Activated T-helper 2 cell treated with anti-CD3 and anti-CD28 coated beads, Interferon-gamma antibody, Interleukin-2, Interleukin-4, amounts not matched to agents 10 μg/mL and 5 μg/mL and 100 μg/mL, durations not matched to agents 14 hours and 24 hours and 36 hours (primary cell): Measurements from ENCODE around the gene CSNK2A3. TPM values are rescaled to one million over a fixed set of nuclear protein-coding genes. Genes with fewer than 3 reads are reported as not detected.
"Not testable (repeated sequence)": the region's sequence is repeated elsewhere in the genome, so short reads cannot be mapped to it uniquely, and the experiment has no call there.

ENCODE experiments used
- DNase-seq: peaks from one replicate; pipeline ENCODE4 v3.0.0; 2021; ENCODE audit warnings: low spot score
- H3K27ac Mint-ChIP-seq: one replicate; pipeline ENCODE4 v1.8.0; 2021; ENCODE audit warnings: mixed read lengths
- H3K27me3 Mint-ChIP-seq: one replicate; pipeline ENCODE4 v1.8.0; 2021; ENCODE audit warnings: low read depth, mixed read lengths
- H3K36me3 Mint-ChIP-seq: one replicate; pipeline ENCODE4 v1.8.0; 2021; ENCODE audit warnings: low read depth, mixed read lengths
- H3K4me1 Mint-ChIP-seq: one replicate; pipeline ENCODE4 v1.8.0; 2021; ENCODE audit warnings: low read depth, mixed read lengths
- H3K4me3 Mint-ChIP-seq: one replicate; pipeline ENCODE4 v1.8.0; 2021; ENCODE audit warnings: low read depth, mild to moderate bottlenecking, moderate library complexity, mixed read lengths
- H3K9me3 Mint-ChIP-seq: one replicate; pipeline ENCODE4 v1.8.0; 2021; ENCODE audit warnings: mixed read lengths
- intact Hi-C: fragments of 100-400 bp; cut with micrococcal nuclease; formaldehyde crosslinking; loops from one replicate; pipeline ENCODE4 v1.15.1; 2023
- total RNA-seq: library from RNA; stranded (reverse); gene quantifications from 2 replicates; pipeline ENCODE4 v1.2.3, GENCODE V29; 2022

The CSNK2A3 gene
- total RNA-seq = 1.2 and 1.7 TPM in 2 replicates

GRCh38 chr11:11352878-11353277, at the start of gene CSNK2A3:
CSNK2A3 (minus strand) TSS chr11:11353250; CDS start chr11:11353119, 131 bp downstream.
- H3K36me3 Mint-ChIP-seq, intact Hi-C loops, H3K9me3 Mint-ChIP-seq, H3K27ac Mint-ChIP-seq, H3K4me1 Mint-ChIP-seq, DNase-seq, H3K4me3 Mint-ChIP-seq, H3K27me3 Mint-ChIP-seq: not testable (repeated sequence)

DNA sequence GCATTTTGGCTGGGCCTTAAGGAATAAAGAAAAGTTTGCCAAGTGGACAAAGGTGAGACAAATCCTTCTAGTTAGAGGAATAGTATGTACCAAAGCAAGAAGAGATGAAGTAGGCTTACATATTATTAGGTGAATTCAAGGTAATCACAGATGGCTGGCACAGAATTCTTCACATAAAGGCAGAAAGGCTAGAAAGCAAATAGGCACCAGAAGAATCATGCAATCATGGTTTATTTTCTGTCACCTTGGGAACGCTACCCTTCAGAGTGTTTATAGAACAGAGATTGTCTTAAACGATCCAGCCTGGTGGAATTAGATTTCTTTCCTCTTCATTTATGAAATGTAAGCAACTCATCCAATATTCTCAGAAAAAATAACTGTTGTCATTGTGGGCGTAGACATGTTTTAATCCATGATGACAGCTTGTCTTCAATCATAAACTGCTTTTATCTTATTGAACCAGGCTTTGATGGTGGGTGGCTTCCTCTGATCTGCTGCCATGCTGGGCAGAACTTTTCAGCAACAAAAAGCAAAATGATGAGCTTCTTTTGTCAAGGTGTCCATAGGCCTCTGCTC, 49.0 kb upstream of the CSNK2A3 start:
- DNase-seq = no peak
- H3K4me3 Mint-ChIP-seq = no peak overlapping the region
- no peak overlapping the region for H3K27ac Mint-ChIP-seq
- no peaks in the 10 kb centered on the region for H3K36me3 Mint-ChIP-seq
- no peaks in the 10 kb centered on the region for H3K9me3 Mint-ChIP-seq
- H3K27me3 Mint-ChIP-seq = no peaks in the 10 kb centered on the region
- intact Hi-C loops = no loop called here
- H3K4me1 Mint-ChIP-seq = no peaks in the 10 kb centered on the region

- intact Hi-C loops = no loop called here
- DNase-seq = no peak
- no peak overlapping the region for H3K27ac Mint-ChIP-seq
- H3K4me3 Mint-ChIP-seq = no peak overlapping the region
- H3K36me3 Mint-ChIP-seq = no peaks in the 10 kb centered on the region
- H3K9me3 Mint-ChIP-seq = no peaks in the 10 kb centered on the region
- no peaks in the 10 kb centered on the region for H3K27me3 Mint-ChIP-seq
- H3K4me1 Mint-ChIP-seq = no peaks in the 10 kb centered on the region
Observed at GRCh38 chr11:11400635-11401232, 47.7 kb upstream of the CSNK2A3 start.

DNA sequence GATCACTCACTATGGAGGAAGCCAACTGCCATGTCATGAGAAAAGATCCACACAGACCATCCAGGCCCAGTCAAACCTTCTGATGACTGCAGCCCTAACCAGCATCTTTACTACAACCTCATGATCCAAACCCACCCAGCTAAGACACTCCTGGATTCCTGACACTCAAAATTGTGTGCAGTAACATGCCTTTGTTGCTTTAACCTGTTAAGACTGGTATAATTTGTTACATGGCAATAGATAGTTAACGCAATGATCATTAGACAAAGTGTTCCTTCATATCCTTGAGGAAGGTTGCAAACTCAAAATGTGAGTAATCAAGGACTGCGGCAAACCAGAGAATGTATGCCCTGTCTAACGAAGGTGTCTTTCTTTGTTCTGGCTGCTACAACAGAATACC, 47.1 kb upstream of the CSNK2A3 start:
- no peaks in the 10 kb centered on the region for H3K4me1 Mint-ChIP-seq
- no peaks in the 10 kb centered on the region for H3K36me3 Mint-ChIP-seq
- intact Hi-C loops = no loop called here
- no peak overlapping the region for H3K4me3 Mint-ChIP-seq
- no peak for DNase-seq
- no peak overlapping the region for H3K27ac Mint-ChIP-seq
- no peaks in the 10 kb centered on the region for H3K9me3 Mint-ChIP-seq
- no peaks in the 10 kb centered on the region for H3K27me3 Mint-ChIP-seq

DNA sequence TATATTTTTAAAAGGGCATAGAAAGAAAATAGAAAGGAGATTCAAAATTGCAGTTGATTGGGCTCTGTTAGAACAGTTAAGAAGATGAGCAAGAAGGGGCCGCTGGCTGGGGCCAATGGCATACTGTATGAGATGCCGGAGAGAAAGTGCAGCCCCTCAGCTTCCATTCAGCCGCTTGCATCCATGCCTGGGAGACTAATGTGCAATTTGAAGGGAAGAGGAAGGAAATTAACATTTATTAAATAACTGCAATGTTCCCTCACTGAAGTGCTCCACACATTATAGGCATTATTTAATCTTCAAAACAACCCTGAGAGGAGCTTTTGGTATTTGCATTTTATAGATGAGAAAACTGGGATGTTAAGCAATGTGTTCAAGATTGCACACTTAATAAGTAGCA, 44.7 kb upstream of the CSNK2A3 start:
- no peak for DNase-seq
- H3K4me3 Mint-ChIP-seq = no peak overlapping the region
- H3K36me3 Mint-ChIP-seq = no peaks in the 10 kb centered on the region
- no peak overlapping the region for H3K27ac Mint-ChIP-seq
- H3K9me3 Mint-ChIP-seq = no peaks in the 10 kb centered on the region
- intact Hi-C loops = no loop called here
- no peaks in the 10 kb centered on the region for H3K4me1 Mint-ChIP-seq
- no peaks in the 10 kb centered on the region for H3K27me3 Mint-ChIP-seq

DNA sequence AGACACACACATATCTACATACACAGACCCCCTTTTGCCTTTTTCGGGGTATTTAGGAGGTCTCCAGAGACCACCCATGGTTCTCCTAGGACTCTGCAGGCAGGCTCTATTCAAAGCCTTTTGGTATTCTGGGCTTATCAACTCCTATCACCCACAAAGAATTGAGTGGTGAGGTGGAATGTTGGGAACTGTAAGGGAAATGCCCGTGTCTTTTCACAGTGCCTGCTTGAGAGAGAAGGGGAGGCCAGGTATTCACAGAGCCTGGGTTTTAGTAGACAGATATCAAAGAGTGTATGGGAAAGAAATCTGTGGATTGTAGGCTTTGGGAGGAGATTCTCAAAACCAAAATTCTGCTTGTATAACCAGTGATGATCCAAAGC, 44.0 kb upstream of the CSNK2A3 start:
- no peak overlapping the region for H3K4me3 Mint-ChIP-seq

DNA sequence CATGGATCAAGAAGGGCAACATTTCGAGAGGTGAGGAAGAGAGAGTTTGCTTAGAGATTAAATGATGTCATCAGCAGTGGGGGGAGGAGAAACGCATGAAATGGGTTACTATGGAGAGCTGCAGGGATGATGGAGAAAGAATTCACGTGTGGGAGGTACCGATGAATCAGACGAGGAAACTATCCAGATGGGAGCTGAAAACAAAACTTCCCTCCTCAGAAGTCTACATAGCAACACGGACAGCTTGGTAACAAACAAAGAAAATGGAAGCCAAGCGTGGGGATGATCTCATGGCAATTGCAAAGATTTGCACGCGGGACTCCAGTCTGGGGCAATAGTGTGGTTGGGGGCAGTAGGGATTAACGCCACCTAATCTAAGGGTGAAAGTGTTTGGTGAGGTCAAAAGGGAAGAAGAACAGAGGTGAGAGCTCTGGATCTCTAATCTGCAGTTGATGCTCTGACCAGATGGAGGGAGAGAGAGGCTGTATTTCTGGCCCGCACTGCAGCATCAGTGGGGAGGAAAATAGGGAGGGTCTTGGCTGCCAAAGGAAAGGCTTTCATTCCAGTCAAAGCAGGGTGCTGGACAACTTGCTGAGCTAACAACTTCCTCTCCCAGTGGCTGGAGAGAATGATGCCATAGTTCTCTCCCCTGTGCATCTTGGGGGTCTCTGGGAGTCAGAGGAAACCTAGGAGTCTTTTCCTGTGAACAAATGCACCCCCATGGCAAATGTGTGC, 43.4 kb upstream of the CSNK2A3 start:
- H3K4me1 Mint-ChIP-seq = no peaks in the 10 kb centered on the region
- no peak overlapping the region for H3K27ac Mint-ChIP-seq
- H3K4me3 Mint-ChIP-seq = no peak overlapping the region
- no peaks in the 10 kb centered on the region for H3K9me3 Mint-ChIP-seq
- no peaks in the 10 kb centered on the region for H3K27me3 Mint-ChIP-seq
- intact Hi-C loops = no loop called here
- H3K36me3 Mint-ChIP-seq = no peaks in the 10 kb centered on the region
- DNase-seq = no peak

More for the DNA sequence above, 44.0 kb upstream of the CSNK2A3 start:
- Mint-ChIP-seq H3K36me3 (no peaks in the 10 kb centered on the region), H3K27me3 (no peaks in the 10 kb centered on the region), H3K4me1 (no peaks in the 10 kb centered on the region), H3K9me3 (no peaks in the 10 kb centered on the region), H3K27ac (no peak overlapping the region)
- no peak for DNase-seq
- intact Hi-C loops = no loop called here

DNA sequence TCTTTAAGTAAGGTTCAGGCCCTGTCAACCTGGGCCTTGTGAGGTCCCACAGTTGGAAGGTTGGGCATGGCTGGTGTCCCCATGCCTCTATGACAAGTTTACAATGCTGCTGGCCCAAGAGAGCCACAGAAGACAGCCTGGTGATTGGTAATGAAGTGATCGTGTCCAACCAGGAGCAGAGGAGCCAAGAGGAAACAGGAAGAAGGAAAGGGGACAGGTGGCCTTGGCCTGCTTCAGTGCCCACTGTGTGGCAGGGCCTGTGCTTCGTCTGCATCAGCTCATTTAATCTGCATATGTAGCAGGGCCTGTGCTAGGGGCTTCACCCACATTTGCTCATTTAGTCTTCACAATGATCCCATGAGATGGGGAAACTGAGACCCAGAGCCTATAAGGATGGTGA, 42.1 kb upstream of the CSNK2A3 start:
- DNase-seq = no peak
- no peak overlapping the region for H3K4me3 Mint-ChIP-seq
- no peaks in the 10 kb centered on the region for H3K36me3 Mint-ChIP-seq
- no peaks in the 10 kb centered on the region for H3K4me1 Mint-ChIP-seq
- intact Hi-C loops = no loop called here
- no peaks in the 10 kb centered on the region for H3K9me3 Mint-ChIP-seq
- H3K27ac Mint-ChIP-seq = no peak overlapping the region
- no peaks in the 10 kb centered on the region for H3K27me3 Mint-ChIP-seq

GRCh38 chr11:11394241-11394640, 41.2 kb upstream of the CSNK2A3 start:
- Mint-ChIP-seq H3K27ac (no peak overlapping the region), H3K9me3 (no peaks in the 10 kb centered on the region), H3K4me3 (no peak overlapping the region), H3K36me3 (no peaks in the 10 kb centered on the region), H3K27me3 (no peaks in the 10 kb centered on the region), H3K4me1 (no peaks in the 10 kb centered on the region)
- DNase-seq = no peak
- intact Hi-C loops = no loop called here

DNA sequence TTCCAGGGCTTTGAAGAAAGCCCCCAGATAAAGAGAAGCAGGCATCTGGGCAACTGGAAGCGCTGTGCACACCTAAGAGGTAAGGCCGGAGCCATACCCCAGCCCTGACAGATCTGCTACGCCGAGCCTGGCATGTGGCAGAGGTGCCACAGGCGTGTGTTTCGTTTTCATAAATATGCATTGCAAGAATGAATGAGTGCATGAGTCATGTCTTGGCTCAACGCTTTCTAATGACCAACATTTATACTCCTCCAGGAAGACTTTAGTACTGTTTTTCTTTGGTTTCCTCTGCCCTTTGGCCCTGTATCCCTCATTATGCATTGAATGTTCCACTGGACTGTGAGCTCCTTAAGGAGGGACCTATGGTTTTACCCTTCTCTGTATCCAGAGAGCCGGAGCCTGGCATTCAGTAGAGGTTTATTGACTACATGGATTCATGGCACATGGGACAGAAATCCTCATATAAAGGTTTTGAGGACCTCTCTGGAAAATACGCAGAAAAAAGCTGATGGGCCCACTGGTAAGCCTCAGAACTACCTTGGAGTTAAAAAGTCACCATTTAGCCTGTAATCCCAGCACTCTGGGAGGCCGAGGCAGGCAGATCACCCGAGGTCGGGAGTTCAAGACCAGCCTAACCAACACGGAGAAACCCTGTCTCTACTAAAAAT, 38.9 kb upstream of the CSNK2A3 start:
- no peaks in the 10 kb centered on the region for H3K27me3 Mint-ChIP-seq
- no peak overlapping the region for H3K27ac Mint-ChIP-seq
- no peak for DNase-seq
- no peaks in the 10 kb centered on the region for H3K36me3 Mint-ChIP-seq
- intact Hi-C loops = no loop called here
- H3K9me3 Mint-ChIP-seq = no peaks in the 10 kb centered on the region
- no peak overlapping the region for H3K4me3 Mint-ChIP-seq
- no peaks in the 10 kb centered on the region for H3K4me1 Mint-ChIP-seq

DNA sequence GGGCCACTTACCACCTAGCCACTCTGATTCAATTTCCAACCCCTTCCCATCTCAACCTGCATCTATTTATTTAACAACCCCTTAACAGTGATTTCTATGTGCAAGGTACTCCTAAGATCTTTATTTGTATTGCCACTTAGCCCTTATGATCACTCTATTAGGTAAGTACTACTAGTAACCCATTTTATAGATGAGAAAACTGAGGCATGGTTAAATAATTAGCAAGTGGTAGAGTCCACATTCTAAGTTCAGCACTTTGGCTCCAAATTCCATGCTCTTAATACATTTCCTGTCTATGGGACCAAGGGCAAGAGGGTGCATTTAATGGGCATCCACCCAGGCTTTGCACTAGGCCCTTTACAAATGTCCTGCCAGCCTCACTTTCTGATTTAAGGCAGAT, 38.1 kb upstream of the CSNK2A3 start:
- Mint-ChIP-seq H3K9me3 (no peaks in the 10 kb centered on the region), H3K27ac (no peak overlapping the region), H3K36me3 (no peaks in the 10 kb centered on the region), H3K27me3 (no peaks in the 10 kb centered on the region), H3K4me1 (no peaks in the 10 kb centered on the region), H3K4me3 (no peak overlapping the region)
- no peak for DNase-seq
- intact Hi-C loops = no loop called here

DNA sequence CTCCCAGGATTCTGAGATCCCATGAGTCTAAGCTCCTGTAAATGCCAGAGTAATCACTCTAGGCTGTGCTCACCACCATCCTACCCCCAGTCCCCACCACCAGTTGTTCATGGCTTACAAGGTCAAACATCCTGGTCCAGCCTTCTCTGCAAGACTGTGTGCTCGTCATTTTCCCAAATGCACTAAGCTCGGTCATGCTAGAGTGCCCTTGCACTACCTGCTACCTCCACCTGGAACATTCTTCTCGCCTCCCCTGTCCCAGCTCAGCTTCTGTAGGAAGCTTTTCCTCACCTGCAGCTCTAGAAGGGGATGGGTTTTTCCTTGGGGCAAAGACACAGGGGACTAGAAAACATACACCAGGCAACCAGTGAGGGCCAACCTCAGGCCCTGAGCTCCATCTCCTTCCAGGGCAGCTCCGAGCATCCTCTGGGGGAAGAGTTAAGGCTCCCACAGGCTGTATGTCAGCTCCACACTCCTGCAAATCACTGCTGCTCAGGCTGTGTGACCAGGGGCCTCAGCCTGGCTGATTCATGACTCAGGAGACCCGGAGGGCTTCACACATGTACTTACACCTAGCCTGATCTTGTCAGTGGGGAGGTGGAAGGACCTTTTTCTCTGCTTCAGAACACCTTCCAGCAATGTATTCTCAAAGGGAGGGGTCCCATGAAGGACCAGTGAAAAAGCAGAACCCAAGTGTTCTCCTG, 37.2 kb upstream of the CSNK2A3 start:
- no peak for DNase-seq
- Mint-ChIP-seq H3K4me1 (no peaks in the 10 kb centered on the region), H3K27me3 (no peaks in the 10 kb centered on the region), H3K4me3 (no peak overlapping the region), H3K9me3 (no peaks in the 10 kb centered on the region), H3K36me3 (no peaks in the 10 kb centered on the region), H3K27ac (no peak overlapping the region)
- intact Hi-C loops = no loop called here
